ENCODE results near the gene ZNF460.
A peak's percentile ranks its signal among the peaks of the same experiment; 100 is the strongest.

Gene ZNF460

DNA sequence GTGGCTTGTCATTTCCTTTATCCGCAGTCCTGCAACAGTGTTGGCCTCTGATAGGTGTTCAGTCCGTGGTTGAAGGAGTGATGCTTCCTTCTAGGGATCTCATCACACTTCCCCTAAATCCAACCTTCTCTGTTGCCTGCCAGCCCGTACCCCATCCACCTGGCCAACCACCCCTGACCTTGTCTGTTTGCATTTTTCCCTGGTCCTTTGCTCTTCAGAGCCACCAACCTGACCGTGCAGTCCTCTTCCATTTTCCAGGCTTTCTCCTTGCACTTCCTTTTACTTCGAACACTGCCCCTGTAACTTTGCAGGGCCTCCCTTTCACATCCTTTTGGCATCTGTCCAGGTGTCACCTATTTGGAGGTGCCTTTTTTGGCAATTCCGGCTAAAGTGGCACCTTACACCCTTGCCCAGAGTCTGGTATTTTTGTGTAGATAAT, 696 bp downstream of the ZNF460 start:
- no peak for DNase-seq (ENCODE audit: low read depth in 2 of 2)

- DNase-seq (ENCODE audit: low read depth in 2 of 2): peak in 1 of 2 donors; percentile 13
Measured at GRCh38 chr19:57282011-57282643, 1.8 kb downstream of the ZNF460 start.

DNA sequence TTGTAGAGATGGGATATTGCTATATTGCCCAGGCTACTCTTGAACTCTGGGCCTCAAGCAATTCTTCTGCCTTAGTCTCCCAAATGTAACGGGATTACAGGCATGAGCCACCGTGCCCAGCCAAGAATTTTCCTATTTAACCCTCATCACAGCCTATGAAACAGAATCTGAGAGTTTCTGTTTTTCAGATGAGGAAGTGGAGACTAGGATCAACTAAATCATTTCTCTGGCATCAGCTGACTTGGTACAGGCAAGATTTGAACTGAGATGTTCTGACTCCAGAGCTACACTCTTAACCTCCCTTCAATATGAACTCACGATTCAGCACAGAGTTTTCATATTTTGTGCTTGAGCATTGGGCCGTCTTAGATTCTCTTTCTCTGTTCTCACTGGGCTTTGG, 8.1 kb downstream of the ZNF460 start:
- DNase-seq (ENCODE audit: low read depth in 2 of 2): no peak

- DNase-seq (ENCODE audit: low read depth in 2 of 2): no peak
Measured at GRCh38 chr19:57290970-57291369, 10.7 kb downstream of the ZNF460 start.

DNA sequence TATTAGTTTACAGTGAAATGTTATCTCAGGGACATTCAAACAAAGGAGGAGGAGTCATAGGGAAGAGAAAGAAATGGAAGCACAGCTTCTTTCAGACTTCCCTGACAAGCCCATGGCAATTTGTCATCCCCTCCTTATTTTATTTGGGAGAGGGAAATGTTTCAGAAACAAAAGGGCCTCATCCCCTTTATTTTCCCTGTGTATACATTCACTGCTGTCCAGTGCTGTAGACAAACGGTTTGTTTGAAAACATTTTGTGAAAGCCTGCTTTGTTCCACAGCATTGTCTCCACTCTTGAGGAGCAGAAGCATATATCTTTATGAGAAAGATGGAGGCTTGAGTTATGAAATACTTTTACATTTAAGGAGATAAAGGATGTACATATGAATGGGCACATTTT, 12.3 kb downstream of the ZNF460 start:
- DNase-seq (ENCODE audit: low read depth in 2 of 2): no peak

GRCh38 chr19:57293719-57294118, 13.4 kb downstream of the ZNF460 start:
- no peak for DNase-seq (ENCODE audit: low read depth in 2 of 2)

GRCh38 chr19:57302020-57302465, 21.8 kb downstream of the ZNF460 start:
- DNase-seq (ENCODE audit: low read depth in 2 of 2): no peak

GRCh38 chr19:57302727-57303401, 22.6 kb downstream of the ZNF460 start:
- no peak for DNase-seq (ENCODE audit: low read depth in 2 of 2)

DNA sequence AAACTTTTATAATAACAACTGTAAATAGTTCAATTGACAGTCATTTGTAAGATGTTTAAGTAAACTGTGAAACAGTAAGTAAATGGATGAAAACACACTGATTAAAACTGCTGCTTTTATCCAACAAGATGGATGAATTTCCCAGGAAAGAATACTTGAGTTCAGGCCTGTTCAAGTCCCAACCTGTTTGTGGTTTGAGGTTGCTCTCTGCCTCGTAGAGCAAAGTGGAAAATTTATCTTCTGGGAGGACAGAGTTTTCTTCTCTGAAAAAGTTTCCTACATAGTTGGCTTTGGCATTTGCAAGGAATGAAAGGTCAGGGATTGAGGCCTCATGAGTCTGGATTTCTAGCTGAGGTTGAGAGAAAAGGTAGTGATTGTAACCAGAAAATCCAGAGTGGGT, 24.8 kb downstream of the ZNF460 start:
- DNase-seq (ENCODE audit: low read depth in 2 of 2): no peak

- DNase-seq (ENCODE audit: low read depth in 2 of 2): no peak
Measured at GRCh38 chr19:57308514-57308913, 28.2 kb downstream of the ZNF460 start.

DNA sequence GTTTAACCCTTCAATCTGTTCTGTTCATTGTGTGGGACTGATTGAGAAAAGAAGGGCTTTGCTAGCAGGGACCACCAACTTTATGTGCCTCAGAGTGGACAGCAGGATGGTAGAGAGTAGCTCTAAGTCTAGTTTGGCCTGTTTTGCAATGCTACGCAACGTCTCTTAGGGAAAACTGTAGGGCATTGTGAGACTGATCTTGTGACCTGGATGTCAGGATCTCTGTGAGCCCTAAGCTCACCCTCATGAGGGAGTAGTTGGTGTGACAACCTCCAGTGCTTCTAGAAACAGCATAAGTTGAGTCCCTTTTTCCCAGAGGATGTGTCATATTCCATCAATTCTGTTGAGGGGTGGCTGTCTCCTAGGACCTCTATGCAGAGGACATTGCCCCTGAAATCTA, 30.5 kb downstream of the ZNF460 start:
- DNase-seq (ENCODE audit: low read depth in 2 of 2): no peak

GRCh38 chr19:57314146-57314545, 33.9 kb downstream of the ZNF460 start:
- no peak for DNase-seq (ENCODE audit: low read depth in 2 of 2)

DNA sequence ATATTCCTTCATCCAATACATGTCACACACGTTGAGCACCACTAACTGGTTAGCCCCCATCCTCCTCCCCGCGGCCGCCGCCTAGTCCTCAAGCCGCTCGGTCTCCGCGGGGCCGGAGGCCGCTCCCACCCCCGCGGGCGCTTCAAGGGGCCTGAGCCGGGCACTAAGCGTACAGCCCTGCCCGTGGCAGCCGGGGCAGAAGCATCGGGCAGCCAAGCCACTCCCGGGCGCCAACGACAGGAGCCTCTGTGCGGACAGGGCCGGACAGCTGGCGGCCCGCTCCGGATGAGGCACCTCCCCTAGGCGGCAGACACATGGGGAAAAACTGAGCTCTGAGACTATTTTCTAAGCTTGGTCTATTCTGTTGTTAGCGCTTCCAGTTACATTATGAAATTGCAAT, 37.2 kb downstream of the ZNF460 start:
- no peak for DNase-seq (ENCODE audit: low read depth in 2 of 2)

DNA sequence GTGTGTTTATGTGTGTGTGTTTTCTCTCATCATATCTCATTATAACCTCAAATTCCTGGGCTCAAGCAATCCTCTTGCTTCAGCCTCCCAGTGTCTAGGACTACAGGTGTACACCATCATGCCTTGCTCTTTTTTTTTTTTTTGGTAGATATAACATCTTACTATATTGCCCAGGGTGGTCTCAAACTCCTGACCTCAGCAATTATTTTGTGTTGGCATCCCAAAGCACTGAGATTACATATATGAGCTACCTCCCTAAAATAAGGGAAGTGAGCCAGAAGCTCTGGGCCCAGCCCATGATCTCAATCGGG, 39.5 kb downstream of the ZNF460 start:
- DNase-seq (ENCODE audit: low read depth in 2 of 2): no peak

DNA sequence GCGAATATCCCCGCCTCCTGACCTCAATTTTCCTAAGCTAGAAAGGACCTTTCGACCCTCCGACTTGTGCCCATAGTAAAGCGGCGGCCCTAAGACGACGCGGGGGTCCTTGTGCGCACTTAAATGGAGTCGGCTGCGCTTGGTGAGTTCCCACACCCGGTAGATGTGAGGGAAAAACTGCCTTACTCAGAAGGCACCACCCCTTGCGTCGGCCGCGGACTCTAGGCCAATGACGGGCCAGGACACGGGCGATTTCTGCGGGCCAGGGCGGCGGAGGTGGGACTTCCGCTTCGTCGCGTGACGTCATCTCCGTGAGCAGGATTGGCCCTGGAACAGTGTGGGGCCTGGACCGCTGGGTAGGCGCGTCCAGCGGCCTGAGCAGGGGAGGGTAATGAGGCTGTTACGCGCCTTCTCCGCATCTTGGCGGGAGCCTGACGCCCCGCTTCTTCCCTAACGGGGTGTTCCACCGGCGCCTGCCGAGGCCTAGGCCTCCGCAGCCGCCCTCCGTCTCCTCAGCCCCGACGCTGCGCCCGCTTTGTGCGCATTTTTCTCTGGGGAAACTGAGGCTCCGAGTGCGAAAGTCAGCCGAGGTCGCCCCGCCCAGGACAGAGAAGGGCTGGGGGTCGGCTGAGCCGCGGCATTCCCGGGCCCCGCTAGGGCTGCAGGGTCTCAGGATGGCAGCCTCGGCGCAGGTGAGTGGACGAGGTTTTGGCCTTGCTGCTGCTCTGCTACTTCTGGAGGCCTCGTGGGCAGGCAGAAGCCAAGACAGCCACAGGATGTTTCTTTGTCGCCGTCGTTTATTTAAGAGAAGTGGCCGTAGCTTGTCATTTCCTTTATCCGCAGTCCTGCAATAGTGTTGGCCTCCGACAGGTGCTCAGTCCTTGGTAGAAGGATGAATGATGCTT, 40.1 kb downstream of the ZNF460 start, which contains the start of gene ZNF543:
Gene ZNF543 (plus strand): TSS at position 293 of the 905 bp plus-strand sequence. CDS start 382 bp downstream, at position 675.
- DNase-seq (ENCODE audit: low read depth in 2 of 2): peak; percentile 86

- DNase-seq (ENCODE audit: low read depth in 2 of 2): no peak
Measured at GRCh38 chr19:57321116-57321515, 40.8 kb downstream of the ZNF460 start.

DNA sequence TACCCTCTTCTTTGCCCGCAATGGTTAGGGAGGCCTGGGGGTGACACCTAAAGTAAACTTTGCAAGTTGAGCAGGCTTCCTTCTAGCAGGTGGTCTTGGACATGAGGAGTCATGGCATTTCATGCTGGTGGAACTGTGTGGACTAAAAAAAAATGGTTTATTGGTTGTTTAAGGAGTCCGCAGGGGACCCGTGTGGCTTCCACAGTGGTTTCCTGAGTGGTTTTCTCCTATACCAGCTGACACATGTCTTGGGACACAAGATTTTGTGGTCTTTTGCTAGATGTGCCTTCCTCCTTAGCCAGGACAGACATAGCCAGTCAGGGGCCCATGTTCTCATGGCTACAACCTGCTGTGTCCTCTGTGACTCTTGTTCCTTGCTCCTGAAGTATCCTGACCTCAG, 41.5 kb downstream of the ZNF460 start:
- DNase-seq (ENCODE audit: low read depth in 2 of 2): no peak

DNA sequence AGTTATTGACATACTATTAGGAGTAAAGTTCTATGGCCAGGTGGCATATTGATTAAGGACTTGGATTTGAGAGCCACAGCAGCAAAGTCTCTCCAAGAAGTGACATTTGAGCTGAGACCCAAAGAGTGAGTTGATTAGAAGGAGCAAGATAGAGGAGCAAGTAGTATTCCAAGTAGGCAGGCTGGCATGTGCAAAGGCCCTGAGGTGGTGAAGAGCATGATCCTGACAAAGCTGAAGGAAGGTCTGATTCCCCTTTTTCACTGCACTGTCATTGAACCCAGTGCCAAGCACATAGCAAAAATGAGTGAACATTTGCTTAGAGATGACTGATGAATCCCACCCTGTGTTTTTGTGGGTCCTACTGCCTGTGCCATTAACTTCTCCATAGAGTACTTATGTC, 44.7 kb downstream of the ZNF460 start:
- no peak for DNase-seq (ENCODE audit: low read depth in 2 of 2)

- no peak for DNase-seq (ENCODE audit: low read depth in 2 of 2)
Measured at GRCh38 chr19:57327993-57328392, 47.7 kb downstream of the ZNF460 start.

- DNase-seq (ENCODE audit: low read depth in 2 of 2): no peak
Measured at GRCh38 chr19:57334191-57334590, 53.9 kb downstream of the ZNF460 start.

- DNase-seq (ENCODE audit: low read depth in 2 of 2): no peak
Measured at GRCh38 chr19:57338877-57339276, 58.6 kb downstream of the ZNF460 start.

DNA sequence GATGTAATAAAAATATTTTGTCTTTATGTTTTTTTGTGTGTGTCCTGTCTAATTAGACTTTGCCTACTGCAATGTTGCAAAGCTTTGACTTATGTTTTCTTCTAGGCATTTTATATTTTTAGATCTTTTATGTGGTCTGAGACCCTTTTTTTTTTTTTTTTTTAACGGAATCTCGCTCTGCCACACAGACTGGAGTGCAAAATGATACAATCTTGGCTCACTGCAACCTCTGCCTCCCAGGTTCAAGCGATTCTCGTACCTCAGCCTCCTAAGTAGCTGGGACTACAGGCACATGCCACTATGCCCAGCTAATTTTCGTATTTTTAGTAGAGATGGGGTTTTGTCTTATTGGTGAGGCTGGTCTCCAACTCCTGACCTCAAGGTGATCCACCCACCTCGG, 62.3 kb downstream of the ZNF460 start:
- DNase-seq (ENCODE audit: low read depth in 2 of 2): no peak

All from stimulated activated CD4-positive, alpha-beta T cell treated with anti-CD3 and anti-CD28 coated beads, Interleukin-15, amount 100 ng/mL, for 48 hours (primary cell).